Type B pancreatic cell (in vitro differentiated cells): ENCODE data around the gene DLGAP4. TPM values are rescaled to one million over a fixed set of nuclear protein-coding genes. Genes with fewer than 3 reads are reported as not detected.

Source experiments
- DNase-seq: peaks from one replicate; pipeline ENCODE4 v3.0.0; 2021; ENCODE audit warnings: mixed read lengths; ENCODE audit not compliant: unreplicated experiment; ENCODE audit errors: extremely low spot score
- H3K27ac Mint-ChIP-seq: 2 replicates; pipeline ENCODE4 v1.8.0; 2021; ENCODE audit warnings: mild to moderate bottlenecking, mixed read lengths
- H3K27me3 Mint-ChIP-seq: 2 replicates; pipeline ENCODE4 v1.8.0; 2021; ENCODE audit warnings: mixed read lengths
- H3K36me3 Mint-ChIP-seq: 2 replicates; pipeline ENCODE4 v1.8.0; 2021; ENCODE audit warnings: mixed read lengths
- H3K4me1 Mint-ChIP-seq: one replicate; pipeline ENCODE4 v1.8.0; 2021; ENCODE audit warnings: mixed read lengths; ENCODE audit not compliant: unreplicated experiment
- H3K4me3 Mint-ChIP-seq: 2 replicates; pipeline ENCODE4 v1.8.0; 2021; ENCODE audit warnings: mild to moderate bottlenecking, mixed read lengths
- H3K9me3 Mint-ChIP-seq: 2 replicates; pipeline ENCODE4 v1.8.0; 2021; ENCODE audit warnings: mixed read lengths
- CTCF ChIP-seq: fragments of 200-600 bp; sonication (generic); conservative IDR thresholded peaks from 2 replicates; pipeline ENCODE4 v1.5.0; 2021; ENCODE audit warnings: antibody characterized with exemption, mild to moderate bottlenecking
- total RNA-seq: library from RNA; stranded (reverse); gene quantifications from 2 replicates; pipeline ENCODE4 v1.2.1, GENCODE V29; 2021; ENCODE audit warnings: low replicate concordance

Gene DLGAP4
- total RNA-seq, 1 donor from 2014 or later: 78.0 TPM

GRCh38 chr20:36262440-36262839, 43.7 kb upstream of the DLGAP4 start:
- Mint-ChIP-seq H3K36me3 (no peaks in the 10 kb centered on the region), H3K9me3 (no peaks in the 10 kb centered on the region), H3K4me1 (no peaks in the 10 kb centered on the region), H3K27ac (no peak overlapping the region), H3K27me3 (no peaks in the 10 kb centered on the region), H3K4me3 (no peak overlapping the region)
- no peak for DNase-seq
- no peak for TF ChIP-seq CTCF

GRCh38 chr20:36264426-36265246, 41.5 kb upstream of the DLGAP4 start:
- TF ChIP-seq CTCF: no peak
- H3K36me3 Mint-ChIP-seq: no peaks in the 10 kb centered on the region
- H3K27ac Mint-ChIP-seq: no peak overlapping the region
- no peaks in the 10 kb centered on the region for H3K9me3 Mint-ChIP-seq
- H3K27me3 Mint-ChIP-seq: no peaks in the 10 kb centered on the region
- H3K4me3 Mint-ChIP-seq: no peak overlapping the region
- no peak for DNase-seq
- H3K4me1 Mint-ChIP-seq: no peaks in the 10 kb centered on the region

GRCh38 chr20:36266189-36266588, 40.0 kb upstream of the DLGAP4 start:
- Mint-ChIP-seq H3K4me1 (no peaks in the 10 kb centered on the region), H3K4me3 (no peak overlapping the region), H3K36me3 (no peaks in the 10 kb centered on the region), H3K9me3 (no peaks in the 10 kb centered on the region), H3K27me3 (no peaks in the 10 kb centered on the region), H3K27ac (no peak overlapping the region)
- TF ChIP-seq CTCF: no peak
- no peak for DNase-seq

GRCh38 chr20:36267605-36268381, 38.3 kb upstream of the DLGAP4 start:
- no peak for TF ChIP-seq CTCF
- no peak overlapping the region for H3K4me3 Mint-ChIP-seq
- H3K27me3 Mint-ChIP-seq: no peaks in the 10 kb centered on the region
- H3K36me3 Mint-ChIP-seq: no peaks in the 10 kb centered on the region
- no peaks in the 10 kb centered on the region for H3K4me1 Mint-ChIP-seq
- no peaks in the 10 kb centered on the region for H3K9me3 Mint-ChIP-seq
- no peak overlapping the region for H3K27ac Mint-ChIP-seq
- no peak for DNase-seq

GRCh38 chr20:36268440-36269342, 37.4 kb upstream of the DLGAP4 start:
- H3K27me3 Mint-ChIP-seq: no peaks in the 10 kb centered on the region
- no peak overlapping the region for H3K27ac Mint-ChIP-seq
- H3K36me3 Mint-ChIP-seq: no peaks in the 10 kb centered on the region
- no peak overlapping the region for H3K4me3 Mint-ChIP-seq
- no peaks in the 10 kb centered on the region for H3K4me1 Mint-ChIP-seq
- no peak for TF ChIP-seq CTCF
- DNase-seq: no peak
- H3K9me3 Mint-ChIP-seq: no peaks in the 10 kb centered on the region
